PC-9 (cell line): ENCODE measurements around the gene CMSS1.

Experiments
- CTCF ChIP-seq: fragments of 200-600 bp; sonication (generic); conservative IDR thresholded peaks from 2 replicates; pipeline ENCODE4 v1.6.1; 2017; ENCODE audit warnings: mixed run types, antibody characterized with exemption, mild to moderate bottlenecking, moderate library complexity
- EZH2 ChIP-seq: fragments of 200-600 bp; sonication (generic); IDR thresholded peaks from 2 replicates; pipeline ENCODE4 v1.8.0; 2017; ENCODE audit warnings: antibody characterized with exemption, low read depth

GRCh38 chr3:99940350-99940749 lies 122.7 kb downstream of the CMSS1 start:
- no peak for TF ChIP-seq CTCF
- TF ChIP-seq EZH2, result no peak
